ENCODE data around the gene TACR1. TPM values are rescaled to one million over a fixed set of nuclear protein-coding genes. Genes with fewer than 3 reads are reported as not detected.
"Not testable (repeated sequence)": the region's sequence is repeated elsewhere in the genome, so short reads cannot be mapped to it uniquely, and the experiment has no call there.

Gene TACR1
- total RNA-seq, 4 donors from 2014 or later, result 0.37 to 6.7 (median 5.2) TPM

DNA sequence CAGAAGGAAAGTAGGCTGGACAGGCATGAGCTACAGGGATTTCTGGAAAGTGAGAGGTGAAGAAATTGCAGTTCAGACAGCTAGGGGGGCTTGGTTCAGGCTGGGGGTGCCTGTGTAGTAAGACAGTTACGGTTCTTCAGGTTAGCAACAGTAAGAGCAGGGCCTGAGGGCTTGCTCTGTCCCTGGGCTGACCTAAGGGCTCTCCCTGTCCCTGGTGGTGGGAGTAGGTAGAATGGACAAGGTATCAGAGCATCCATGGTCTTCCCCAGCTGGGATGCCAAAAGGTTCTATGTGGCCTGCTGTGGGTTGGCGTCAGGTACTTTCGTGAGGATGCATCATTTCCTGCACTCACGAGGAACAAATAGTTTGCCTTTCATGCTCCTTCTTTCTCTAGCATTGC lies 34.6 kb upstream of the TACR1 start:
- TF ChIP-seq, protein P1, sequence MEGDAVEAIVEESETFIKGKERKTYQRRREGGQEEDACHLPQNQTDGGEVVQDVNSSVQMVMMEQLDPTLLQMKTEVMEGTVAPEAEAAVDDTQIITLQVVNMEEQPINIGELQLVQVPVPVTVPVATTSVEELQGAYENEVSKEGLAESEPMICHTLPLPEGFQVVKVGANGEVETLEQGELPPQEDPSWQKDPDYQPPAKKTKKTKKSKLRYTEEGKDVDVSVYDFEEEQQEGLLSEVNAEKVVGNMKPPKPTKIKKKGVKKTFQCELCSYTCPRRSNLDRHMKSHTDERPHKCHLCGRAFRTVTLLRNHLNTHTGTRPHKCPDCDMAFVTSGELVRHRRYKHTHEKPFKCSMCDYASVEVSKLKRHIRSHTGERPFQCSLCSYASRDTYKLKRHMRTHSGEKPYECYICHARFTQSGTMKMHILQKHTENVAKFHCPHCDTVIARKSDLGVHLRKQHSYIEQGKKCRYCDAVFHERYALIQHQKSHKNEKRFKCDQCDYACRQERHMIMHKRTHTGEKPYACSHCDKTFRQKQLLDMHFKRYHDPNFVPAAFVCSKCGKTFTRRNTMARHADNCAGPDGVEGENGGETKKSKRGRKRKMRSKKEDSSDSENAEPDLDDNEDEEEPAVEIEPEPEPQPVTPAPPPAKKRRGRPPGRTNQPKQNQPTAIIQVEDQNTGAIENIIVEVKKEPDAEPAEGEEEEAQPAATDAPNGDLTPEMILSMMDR (IDR thresholded peaks at IDR 0.05), result no peak
- ATAC-seq (ENCODE audit: low FRiP score), result no peak
- no peak for DNase-seq (ENCODE audit: low spot score)

DNA sequence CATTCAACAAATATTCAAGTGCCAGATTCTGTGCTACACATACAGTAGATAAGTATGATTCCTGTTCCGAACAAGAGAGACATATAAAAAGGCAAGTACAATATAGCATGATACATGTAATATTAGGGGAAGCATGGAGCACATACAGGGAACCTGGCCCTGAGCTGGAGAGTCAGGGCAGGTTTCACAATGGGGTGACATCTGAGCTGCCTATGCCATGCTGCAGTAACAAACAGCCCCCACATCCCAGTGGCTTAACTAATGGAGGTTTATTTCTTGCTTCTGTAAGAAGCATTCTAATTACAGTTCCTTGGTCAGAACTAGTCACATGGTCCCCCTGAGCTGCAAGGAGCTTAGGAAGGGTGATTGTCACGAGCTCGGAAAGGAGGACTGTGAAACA lies 27.3 kb upstream of the TACR1 start:
- DNase-seq (ENCODE audit: low spot score) (no peak), ATAC-seq (ENCODE audit: low FRiP score) (no peak)
- TF ChIP-seq, protein P1 (IDR thresholded peaks at IDR 0.05), result no peak

DNA sequence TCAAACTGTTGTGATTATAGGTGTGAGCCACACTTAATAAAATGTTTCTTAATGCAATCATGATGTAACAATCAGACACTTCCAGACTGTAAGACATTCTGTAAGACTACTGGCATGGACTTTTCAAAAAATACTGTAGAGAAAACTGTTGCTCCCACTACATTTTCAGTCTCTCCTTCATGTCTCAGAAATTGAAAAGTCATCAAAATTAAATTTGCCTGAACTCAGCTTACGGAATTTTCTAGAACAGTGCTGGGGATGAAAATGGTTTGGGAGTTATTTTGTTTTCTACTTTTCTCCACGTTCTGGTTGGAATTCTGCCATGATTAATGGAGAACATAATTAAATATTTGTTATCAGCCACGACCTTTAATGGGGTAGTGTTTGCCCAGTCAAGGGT lies 26.8 kb upstream of the TACR1 start:
- no peak for DNase-seq (ENCODE audit: low spot score)
- TF ChIP-seq, protein P1 (IDR thresholded peaks at IDR 0.05), result no peak
- no peak for ATAC-seq (ENCODE audit: low FRiP score)

DNA sequence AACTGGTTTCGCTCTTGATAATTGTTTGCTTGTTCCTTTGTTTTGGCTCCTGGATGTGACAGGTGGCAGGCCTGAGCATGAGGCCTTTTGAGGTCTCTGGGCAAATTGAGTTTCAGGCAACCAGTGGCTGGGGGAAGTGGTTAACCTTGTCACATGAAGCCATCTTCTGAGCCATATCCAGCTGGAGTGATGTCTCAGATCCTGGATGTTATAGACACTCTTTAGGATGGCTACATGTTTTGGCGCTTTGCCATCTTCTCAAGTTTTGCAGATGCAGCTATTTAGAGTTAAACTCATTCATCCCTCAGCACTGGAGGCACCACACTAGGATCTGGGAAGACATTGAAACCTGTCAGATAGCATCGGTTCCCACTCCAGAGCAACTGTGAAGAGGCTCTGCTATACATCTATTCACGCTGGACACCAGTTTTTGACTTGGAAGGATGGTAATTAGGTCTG lies 25.3 kb upstream of the TACR1 start:
- no peak for DNase-seq (ENCODE audit: low spot score)
- TF ChIP-seq, protein P1 (IDR thresholded peaks at IDR 0.05), result no peak
- ATAC-seq (ENCODE audit: low FRiP score), result no peak

DNA sequence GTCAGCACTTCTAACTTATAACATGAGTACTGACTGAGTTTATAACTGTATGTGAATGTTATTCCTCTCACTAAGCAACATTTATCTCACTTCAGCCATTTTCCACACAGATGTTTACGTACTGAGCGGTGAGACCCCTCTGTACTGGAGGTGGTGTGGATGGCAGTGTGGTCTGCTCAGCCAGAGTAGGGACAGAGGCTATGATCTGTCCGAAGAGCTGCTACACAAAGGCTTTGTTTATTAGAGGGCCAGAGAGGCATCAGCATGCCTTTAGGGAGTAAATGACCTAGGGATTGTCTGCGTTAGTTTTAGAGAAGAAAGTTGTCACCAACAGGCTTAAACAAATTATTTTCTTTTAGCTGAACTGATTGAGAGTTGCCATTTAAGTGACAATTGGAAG lies 23.2 kb upstream of the TACR1 start:
- TF ChIP-seq, protein P1 (IDR thresholded peaks at IDR 0.05), result no peak
- DNase-seq (ENCODE audit: low spot score) (no peak), ATAC-seq (ENCODE audit: low FRiP score) (no peak)

DNA sequence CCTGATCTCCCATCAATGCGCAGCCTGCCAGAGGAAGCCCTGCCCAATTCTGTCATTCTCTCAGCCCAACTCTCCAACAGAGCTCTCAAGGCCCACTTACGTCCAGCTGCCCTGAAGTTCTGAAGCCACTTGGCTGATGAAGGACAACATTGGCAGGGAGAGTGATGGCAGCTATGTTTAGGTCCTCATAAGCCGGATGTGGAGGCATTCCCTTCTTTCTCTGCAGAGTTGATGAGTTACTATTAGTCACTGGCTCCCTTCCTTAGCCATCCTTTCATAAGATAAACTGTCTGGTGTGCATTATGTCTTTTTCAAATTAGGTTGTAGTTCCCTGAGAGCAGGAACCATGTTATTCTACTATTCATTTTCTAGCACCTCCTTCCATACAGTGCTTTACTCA lies 22.5 kb upstream of the TACR1 start:
- ATAC-seq (ENCODE audit: low FRiP score), result no peak
- TF ChIP-seq, protein P1 (IDR thresholded peaks at IDR 0.05), result no peak
- no peak for DNase-seq (ENCODE audit: low spot score)

DNA sequence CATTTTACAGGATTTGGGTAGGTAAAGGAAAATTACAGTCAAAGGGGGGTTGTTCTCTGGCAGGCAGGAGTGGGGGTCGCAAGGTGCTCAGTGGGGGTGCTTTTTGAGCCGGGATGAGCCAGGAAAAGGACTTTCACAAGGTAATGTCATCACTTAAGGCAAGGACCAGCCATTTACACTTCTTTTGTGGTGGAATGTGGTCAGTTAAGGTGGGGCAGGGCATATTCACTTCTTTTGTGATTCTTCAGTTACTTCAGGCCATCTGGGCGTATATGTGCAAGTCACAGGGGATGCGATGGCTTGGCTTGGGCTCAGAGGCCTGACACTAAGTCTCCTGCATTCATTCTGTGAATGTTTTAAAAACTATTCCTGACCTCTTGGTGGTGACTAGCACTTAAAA lies 19.9 kb upstream of the TACR1 start:
- not testable (repeated sequence) for ATAC-seq (ENCODE audit: low FRiP score); DNase-seq (ENCODE audit: low spot score)

DNA sequence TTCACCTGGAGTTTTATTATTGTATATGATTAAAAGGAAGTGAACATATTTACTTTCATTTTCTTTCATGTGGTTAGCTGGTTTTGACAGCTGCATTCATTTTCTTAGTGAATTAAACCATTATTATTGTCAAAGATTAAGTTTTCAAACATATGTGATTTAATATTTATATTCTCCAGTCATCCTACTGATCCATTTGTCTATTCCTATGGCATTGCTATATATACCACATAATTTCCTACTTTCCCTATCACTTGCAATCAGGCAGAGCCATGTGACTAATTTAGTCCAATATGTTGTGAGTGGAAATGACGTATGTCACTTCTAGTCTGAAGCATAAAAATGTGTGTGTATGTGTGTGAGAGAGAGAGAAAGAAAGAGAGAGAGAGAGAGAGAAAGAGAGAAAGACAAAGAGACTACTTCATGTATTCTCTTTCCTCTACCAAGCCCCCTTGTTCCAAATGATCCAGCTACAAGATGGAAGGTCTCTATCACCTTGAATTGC lies 12.0 kb upstream of the TACR1 start:
- ATAC-seq (ENCODE audit: low FRiP score) (no peak), DNase-seq (ENCODE audit: low spot score) (no peak)
- TF ChIP-seq, protein P1 (IDR thresholded peaks at IDR 0.05), result no peak

Measured in omental fat pad (tissue), 4 donors.